HepG2 (cell line): ENCODE data around the gene DDI2. TPM values are rescaled to one million over a fixed set of nuclear protein-coding genes. Genes with fewer than 3 reads are reported as not detected.

Experiments
- ARNTL ChIP-seq: sonication (generic); formaldehyde crosslinking; IDR thresholded peaks from 2 replicates; pipeline ENCODE4 v1.4.0; 2020; ENCODE audit warnings: mild to moderate bottlenecking, missing genetic modification reagents
- ATF7 ChIP-seq, 2 experiments: fragments of 450-650 bp in 1 of 2; sonication (generic) in 1 of 2; formaldehyde crosslinking in 1 of 2; IDR thresholded peaks; 2 replicates each; pipeline versions ENCODE4 v1.4.0 to v1.6.1; 2016 to 2020; ENCODE audit warnings: antibody characterized with exemption in 1 of 2, mild to moderate bottlenecking in 1 of 2, missing genetic modification reagents in 1 of 2
- ATM ChIP-seq: fragments of 450-650 bp; IDR thresholded peaks from 2 replicates; pipeline ENCODE4 v1.7.1; 2017; ENCODE audit warnings: mild to moderate bottlenecking, borderline replicate concordance
- CENPX ChIP-seq: sonication (generic); formaldehyde crosslinking; IDR thresholded peaks from 2 replicates; pipeline ENCODE4 v1.9.0; 2021; ENCODE audit warnings: mild to moderate bottlenecking, missing genetic modification reagents, moderate library complexity
- GATAD1 ChIP-seq: IDR thresholded peaks from 2 replicates; pipeline ENCODE4 v1.6.1; 2016; ENCODE audit warnings: missing genetic modification reagents, missing compliant biosample characterization
- MZF1 ChIP-seq: sonication (generic); formaldehyde crosslinking; IDR thresholded peaks from 2 replicates; pipeline ENCODE4 v1.8.1; 2023; ENCODE audit warnings: mild to moderate bottlenecking, missing genetic modification reagents, borderline replicate concordance
- NKX3-1 ChIP-seq: sonication (generic); formaldehyde crosslinking; IDR thresholded peaks from 2 replicates; pipeline ENCODE4 v1.5.0; 2020; ENCODE audit warnings: missing genetic modification reagents
- SIX1 ChIP-seq: sonication (generic); formaldehyde crosslinking; IDR thresholded peaks from 2 replicates; pipeline ENCODE4 v1.4.0; 2020; ENCODE audit warnings: missing genetic modification reagents, borderline replicate concordance
- SMARCC2 ChIP-seq: fragments of 450-650 bp; IDR thresholded peaks from 2 replicates; pipeline ENCODE4 v1.6.1; 2017; ENCODE audit warnings: antibody characterized with exemption, mild to moderate bottlenecking
- ZBTB1 ChIP-seq: sonication (generic); formaldehyde crosslinking; IDR thresholded peaks from 2 replicates; pipeline ENCODE4 v1.4.0; 2020; ENCODE audit warnings: missing genetic modification reagents, borderline replicate concordance
- ZNF33A ChIP-seq: sonication (generic); formaldehyde crosslinking; IDR thresholded peaks from 2 replicates; pipeline ENCODE4 v1.5.1; 2020; ENCODE audit warnings: missing genetic modification reagents, mild to moderate bottlenecking, moderate library complexity, borderline replicate concordance
- ZNF496 ChIP-seq: sonication (generic); formaldehyde crosslinking; IDR thresholded peaks from 2 replicates; pipeline ENCODE4 v1.8.1; 2023; ENCODE audit warnings: mild to moderate bottlenecking, moderate library complexity, missing genetic modification reagents; ENCODE audit not compliant: insufficient replicate concordance
- ZNF557 ChIP-seq: sonication (generic); formaldehyde crosslinking; IDR thresholded peaks from 2 replicates; pipeline ENCODE4 v1.4.0; 2020; ENCODE audit warnings: missing genetic modification reagents
- polyA plus RNA-seq, 8 experiments: library from polyadenylated mRNA; depleted of rRNA in 3 of 8; stranded (reverse) in 7 of 8; unstranded in 1 of 8; fragments of >200 nt; fragmentation: Illumina TruSeq in 4 of 8; extraction: Trizol in 4 of 8; gene quantifications; 2 replicates each; pipeline versions ENCODE4 v1.2.1 to v1.2.3, GENCODE V29; 2011 to 2016; ENCODE audit warnings: low read depth in 4 of 8, missing spikeins in 1 of 8, mixed read lengths in 1 of 8; ENCODE audit not compliant: insufficient read depth in 1 of 8
- total RNA-seq, 5 experiments: library from RNA; depleted of rRNA; stranded (reverse); fragments of >200 nt; fragmentation: Illumina TruSeq; extraction: Trizol; gene quantifications; 2 replicates each; pipeline ENCODE4 v1.2.3, GENCODE V29; 2016; ENCODE audit warnings: low read depth in 1 of 5
- TF ChIP-seq, protein P1 (sequence below): sonication (generic); formaldehyde crosslinking; IDR thresholded peaks from 2 replicates; pipeline ENCODE4 v1.4.0; 2020; ENCODE audit warnings: missing genetic modification reagents, mild to moderate bottlenecking, borderline replicate concordance
- TF ChIP-seq, protein P2 (sequence below): sonication (generic); formaldehyde crosslinking; IDR thresholded peaks from 2 replicates; pipeline ENCODE4 v1.4.0; 2020; ENCODE audit warnings: missing genetic modification reagents, borderline replicate concordance
- TF ChIP-seq, protein P3 (sequence below): sonication (generic); formaldehyde crosslinking; IDR thresholded peaks from 2 replicates; pipeline ENCODE4 v1.4.0; 2020; ENCODE audit warnings: missing genetic modification reagents
- TF ChIP-seq, protein P4 (sequence below): sonication (generic); formaldehyde crosslinking; IDR thresholded peaks from 2 replicates; pipeline ENCODE4 v1.5.0; 2020; ENCODE audit warnings: missing genetic modification reagents
- TF ChIP-seq, protein P5 (sequence below): IDR thresholded peaks from 2 replicates; pipeline ENCODE4 v1.6.1; 2016; ENCODE audit warnings: low read depth, control low read depth

DDI2 gene
- total and polyA plus RNA-seq, 2 of the 13 experiments (the other 11 are each of a cell fraction or from before 2014, with no cell fraction given) = 8.5 to 25.7 TPM

DNA sequence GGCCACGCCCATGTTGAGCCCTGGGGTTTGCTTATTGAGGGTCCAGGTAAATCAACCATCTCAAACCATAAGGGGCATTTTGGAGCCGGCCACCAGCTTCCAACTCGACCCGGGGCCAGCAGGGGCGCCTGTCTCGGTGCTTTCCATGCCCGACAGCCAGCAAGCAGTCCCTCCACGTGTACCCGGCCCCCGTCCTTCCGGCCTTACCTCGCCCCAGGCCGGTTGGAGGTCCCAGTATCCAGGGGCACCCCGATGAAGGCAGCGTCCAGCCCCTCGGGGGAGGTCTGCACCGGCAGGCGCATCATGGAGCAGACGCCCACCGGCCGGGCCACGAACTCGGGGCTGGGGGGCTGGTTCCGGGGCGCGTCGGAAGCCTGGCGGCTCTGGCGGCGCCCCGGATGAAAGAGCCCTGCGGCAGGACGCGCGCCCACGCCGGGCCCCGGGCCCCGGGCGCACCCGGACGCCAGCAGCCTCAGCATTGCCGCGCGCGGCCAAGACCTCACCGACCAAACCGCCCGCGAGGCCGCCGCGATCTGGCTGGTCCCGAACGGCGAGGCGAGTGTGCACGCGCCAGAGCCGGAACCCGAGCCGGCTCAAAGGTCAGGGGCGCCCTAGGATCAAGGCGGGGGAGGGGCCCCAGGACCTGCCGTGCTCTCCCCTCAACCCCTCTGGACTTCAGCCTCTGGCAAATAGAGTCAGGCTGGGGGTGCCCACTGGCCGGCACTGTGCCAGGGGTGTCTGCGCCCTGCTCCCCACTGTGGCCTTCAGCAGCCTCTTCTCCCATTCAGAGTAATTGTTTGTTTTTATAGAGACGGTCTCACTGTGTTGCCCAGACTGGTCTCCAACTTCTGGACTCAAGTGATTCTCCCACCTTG, 32.5 kb upstream of the DDI2 start, which contains the start of gene AGMAT (continued):
- TF ChIP-seq, protein P1, sequence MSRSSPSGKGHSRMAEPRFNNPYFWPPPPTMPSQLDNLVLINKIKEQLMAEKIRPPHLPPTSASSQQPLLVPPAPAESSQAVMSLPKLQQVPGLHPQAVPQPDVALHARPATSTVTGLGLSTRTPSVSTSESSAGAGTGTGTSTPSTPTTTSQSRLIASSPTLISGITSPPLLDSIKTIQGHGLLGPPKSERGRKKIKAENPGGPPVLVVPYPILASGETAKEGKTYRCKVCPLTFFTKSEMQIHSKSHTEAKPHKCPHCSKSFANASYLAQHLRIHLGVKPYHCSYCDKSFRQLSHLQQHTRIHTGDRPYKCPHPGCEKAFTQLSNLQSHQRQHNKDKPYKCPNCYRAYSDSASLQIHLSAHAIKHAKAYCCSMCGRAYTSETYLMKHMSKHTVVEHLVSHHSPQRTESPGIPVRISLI (CRISPR knock-in tag) = peak; percentile 75; the same call in 1 of the 2 replicates
- no peak for TF ChIP-seq MZF1 (CRISPR knock-in tag)
- TF ChIP-seq, protein P2, sequence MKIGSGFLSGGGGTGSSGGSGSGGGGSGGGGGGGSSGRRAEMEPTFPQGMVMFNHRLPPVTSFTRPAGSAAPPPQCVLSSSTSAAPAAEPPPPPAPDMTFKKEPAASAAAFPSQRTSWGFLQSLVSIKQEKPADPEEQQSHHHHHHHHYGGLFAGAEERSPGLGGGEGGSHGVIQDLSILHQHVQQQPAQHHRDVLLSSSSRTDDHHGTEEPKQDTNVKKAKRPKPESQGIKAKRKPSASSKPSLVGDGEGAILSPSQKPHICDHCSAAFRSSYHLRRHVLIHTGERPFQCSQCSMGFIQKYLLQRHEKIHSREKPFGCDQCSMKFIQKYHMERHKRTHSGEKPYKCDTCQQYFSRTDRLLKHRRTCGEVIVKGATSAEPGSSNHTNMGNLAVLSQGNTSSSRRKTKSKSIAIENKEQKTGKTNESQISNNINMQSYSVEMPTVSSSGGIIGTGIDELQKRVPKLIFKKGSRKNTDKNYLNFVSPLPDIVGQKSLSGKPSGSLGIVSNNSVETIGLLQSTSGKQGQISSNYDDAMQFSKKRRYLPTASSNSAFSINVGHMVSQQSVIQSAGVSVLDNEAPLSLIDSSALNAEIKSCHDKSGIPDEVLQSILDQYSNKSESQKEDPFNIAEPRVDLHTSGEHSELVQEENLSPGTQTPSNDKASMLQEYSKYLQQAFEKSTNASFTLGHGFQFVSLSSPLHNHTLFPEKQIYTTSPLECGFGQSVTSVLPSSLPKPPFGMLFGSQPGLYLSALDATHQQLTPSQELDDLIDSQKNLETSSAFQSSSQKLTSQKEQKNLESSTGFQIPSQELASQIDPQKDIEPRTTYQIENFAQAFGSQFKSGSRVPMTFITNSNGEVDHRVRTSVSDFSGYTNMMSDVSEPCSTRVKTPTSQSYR (CRISPR knock-in tag) = peak; percentile 99
- TF ChIP-seq ZNF557 = no peak
- TF ChIP-seq ZBTB1 (CRISPR knock-in tag) = no peak
- peak; percentile 86; the same call in 1 of the 2 replicates for TF ChIP-seq ARNTL (CRISPR knock-in tag)
- 0 out of 2 replicates have a peak, but pooled peaks have one; percentile 13 for TF ChIP-seq GATAD1 (CRISPR knock-in tag)
- no peak for TF ChIP-seq ATF7 (IDR thresholded peaks at IDR 0.05)
- TF ChIP-seq ATF7 (CRISPR knock-in tag; IDR thresholded peaks at IDR 0.05) = peak; percentile 50
- TF ChIP-seq, protein P3, sequence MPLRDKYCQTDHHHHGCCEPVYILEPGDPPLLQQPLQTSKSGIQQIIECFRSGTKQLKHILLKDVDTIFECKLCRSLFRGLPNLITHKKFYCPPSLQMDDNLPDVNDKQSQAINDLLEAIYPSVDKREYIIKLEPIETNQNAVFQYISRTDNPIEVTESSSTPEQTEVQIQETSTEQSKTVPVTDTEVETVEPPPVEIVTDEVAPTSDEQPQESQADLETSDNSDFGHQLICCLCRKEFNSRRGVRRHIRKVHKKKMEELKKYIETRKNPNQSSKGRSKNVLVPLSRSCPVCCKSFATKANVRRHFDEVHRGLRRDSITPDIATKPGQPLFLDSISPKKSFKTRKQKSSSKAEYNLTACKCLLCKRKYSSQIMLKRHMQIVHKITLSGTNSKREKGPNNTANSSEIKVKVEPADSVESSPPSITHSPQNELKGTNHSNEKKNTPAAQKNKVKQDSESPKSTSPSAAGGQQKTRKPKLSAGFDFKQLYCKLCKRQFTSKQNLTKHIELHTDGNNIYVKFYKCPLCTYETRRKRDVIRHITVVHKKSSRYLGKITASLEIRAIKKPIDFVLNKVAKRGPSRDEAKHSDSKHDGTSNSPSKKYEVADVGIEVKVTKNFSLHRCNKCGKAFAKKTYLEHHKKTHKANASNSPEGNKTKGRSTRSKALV (CRISPR knock-in tag) = peak; percentile 66; the same call in 1 of the 2 replicates
- peak; percentile 77; the same call in 1 of the 2 replicates for TF ChIP-seq SIX1
- no peak for TF ChIP-seq ZNF496
- TF ChIP-seq, protein P4, sequence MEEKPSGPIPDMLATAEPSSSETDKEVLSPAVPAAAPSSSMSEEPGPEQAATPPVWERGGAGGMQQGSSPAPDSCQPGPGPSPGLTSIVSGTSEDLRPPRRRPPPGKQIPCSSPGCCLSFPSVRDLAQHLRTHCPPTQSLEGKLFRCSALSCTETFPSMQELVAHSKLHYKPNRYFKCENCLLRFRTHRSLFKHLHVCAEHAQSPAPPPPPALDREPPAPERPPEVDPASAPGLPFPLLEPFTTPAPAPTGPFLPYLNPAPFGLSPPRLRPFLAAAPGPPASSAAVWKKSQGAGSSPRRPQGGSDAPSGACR (CRISPR knock-in tag) = no peak
- TF ChIP-seq ATM = no peak
- TF ChIP-seq CENPX (CRISPR knock-in tag) = no peak
- TF ChIP-seq, protein P5, sequence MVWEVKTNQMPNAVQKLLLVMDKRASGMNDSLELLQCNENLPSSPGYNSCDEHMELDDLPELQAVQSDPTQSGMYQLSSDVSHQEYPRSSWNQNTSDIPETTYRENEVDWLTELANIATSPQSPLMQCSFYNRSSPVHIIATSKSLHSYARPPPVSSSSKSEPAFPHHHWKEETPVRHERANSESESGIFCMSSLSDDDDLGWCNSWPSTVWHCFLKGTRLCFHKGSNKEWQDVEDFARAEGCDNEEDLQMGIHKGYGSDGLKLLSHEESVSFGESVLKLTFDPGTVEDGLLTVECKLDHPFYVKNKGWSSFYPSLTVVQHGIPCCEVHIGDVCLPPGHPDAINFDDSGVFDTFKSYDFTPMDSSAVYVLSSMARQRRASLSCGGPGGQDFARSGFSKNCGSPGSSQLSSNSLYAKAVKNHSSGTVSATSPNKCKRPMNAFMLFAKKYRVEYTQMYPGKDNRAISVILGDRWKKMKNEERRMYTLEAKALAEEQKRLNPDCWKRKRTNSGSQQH (CRISPR knock-in tag) = no peak
- TF ChIP-seq NKX3-1 = peak; percentile 53; the same call in 1 of the 2 replicates
- no peak for TF ChIP-seq SMARCC2
- TF ChIP-seq ZNF33A = no peak
